GM21423 (cell line): Measurements from ENCODE around the gene PAX5.

Source experiments
- ATAC-seq: cut with Tn5 transposase; IDR thresholded peaks from one replicate; pipeline ENCODE4 v1.9.1; 2021; ENCODE audit warnings: mild to moderate bottlenecking, moderate library complexity; ENCODE audit not compliant: unreplicated experiment

PAX5 gene

DNA sequence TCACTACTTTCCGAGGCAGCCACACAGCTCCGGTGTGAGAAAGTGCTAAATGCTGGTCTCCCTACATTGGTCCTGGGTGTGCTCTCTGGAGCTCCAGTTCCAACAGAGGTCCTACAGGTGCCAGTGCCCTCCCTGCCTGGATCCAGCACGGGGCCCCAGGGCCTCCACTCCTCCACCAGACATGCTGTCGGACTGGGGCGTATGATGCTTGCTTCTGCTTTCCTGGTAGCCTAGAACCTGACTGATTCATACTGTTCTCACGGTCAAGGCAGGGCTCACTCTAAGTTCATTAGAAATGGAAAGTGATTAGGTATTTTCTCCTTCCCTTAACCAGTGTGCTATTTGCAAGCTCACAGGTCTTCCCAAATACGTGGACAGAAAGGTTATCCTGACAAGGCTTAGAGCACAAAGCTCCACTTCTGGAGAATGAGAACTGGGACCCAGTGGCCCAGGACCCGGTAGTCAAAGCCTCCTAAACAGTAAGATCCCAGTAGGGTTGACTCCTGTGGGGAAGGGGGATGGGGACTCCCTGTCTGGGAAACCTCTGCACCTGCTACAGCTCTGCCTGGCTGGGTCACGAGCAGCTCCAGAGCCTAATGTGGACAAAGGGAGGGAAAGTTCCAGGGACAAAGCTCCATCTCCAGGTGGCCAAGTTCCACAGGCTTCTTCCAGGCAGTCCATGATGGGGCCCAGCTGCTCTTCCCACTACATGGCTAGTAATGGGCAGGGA is 98.1 kb downstream of the PAX5 start:
- peak; percentile 62 for ATAC-seq

DNA sequence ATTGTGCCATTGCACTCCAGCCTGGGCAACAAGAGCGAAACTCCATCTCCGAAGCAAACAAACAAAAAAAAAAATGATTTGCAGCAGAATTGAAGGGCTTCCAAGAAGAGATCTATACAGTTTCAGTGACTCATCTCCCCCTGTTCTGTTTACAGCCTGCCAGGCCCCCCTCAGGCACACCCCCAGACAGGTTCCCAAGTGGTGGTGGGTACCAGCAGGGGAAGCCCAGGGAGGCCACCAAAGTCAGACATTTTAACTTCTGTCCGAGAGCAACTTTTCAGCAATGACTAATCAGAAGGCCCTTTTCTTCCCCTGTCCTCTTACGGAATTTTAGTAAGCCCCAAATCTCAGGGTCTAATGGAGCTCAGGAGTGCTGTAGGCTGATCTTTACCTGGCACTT is 98.7 kb downstream of the PAX5 start:
- peak; percentile 19 for ATAC-seq

DNA sequence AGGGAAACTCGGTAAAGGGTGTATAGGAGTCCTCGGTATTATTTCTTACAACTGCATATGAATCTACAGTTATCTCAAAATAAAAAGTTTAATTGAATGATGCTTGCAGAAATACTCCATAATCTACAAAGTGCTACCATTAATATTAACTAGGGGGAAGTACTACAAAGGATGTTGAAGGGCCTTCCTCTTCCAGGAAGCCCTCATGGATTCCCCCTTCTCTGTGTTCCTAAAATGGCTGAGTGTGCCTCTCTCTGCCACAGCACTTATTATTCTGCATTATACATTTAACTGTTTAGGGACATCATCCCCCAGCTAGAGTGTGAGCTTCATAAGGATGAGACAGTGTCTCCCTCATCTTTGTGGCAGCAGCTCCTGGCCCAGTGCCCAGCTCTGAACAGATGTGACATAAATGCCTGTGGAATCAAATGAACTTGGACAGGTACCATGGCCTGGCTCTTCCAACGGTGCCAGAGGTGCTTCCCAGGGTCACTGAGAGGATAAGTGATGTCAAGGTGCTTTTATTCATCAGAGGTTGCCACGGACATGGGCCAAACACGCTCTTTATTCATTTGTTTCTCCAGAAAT is 99.5 kb downstream of the PAX5 start:
- ATAC-seq, result no peak

DNA sequence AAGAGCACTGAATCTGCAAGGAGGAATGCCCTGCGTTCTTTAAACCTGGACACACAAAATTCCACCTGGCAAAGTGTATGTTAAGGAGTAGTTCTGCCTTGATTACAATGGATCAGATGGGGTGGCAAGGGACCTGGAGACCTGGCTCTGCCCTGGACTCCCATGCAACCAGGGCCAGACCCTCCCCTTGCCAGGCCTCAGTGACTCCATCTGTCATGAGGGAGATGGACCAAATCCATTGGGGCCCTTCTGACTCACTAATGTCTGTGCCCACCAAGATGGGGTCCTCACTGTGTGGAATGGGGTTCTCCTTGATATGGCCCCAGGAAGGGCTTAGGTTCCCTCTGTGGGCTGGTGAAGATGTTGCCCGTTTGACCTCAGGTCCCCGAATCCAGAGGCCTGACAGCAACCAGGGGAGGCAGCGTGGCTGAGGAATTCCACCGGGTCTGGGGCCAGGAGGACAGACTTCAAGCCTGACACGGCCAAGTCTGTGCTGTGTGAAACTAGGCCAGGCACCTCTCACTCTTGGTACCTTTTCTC is 100.3 kb downstream of the PAX5 start:
- ATAC-seq, result no peak

DNA sequence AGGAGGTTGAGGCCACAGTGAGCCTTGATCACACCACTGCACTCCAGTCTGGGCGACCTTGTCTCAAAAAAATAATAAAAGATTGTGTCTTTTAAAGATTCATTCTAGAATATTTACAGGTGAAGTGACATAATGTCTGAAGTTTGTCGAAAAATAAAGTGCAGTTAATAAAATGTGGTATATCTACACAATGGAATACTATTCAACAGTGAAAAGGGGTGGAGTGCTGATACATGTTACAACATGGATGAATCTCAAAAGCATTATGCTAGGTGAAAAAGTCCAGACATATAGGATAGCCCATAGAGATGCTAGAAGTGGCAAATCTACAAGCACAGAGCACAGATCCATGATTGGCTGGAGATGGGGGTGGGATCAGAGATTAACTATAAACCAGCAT is 101.9 kb downstream of the PAX5 start:
- no peak for ATAC-seq

DNA sequence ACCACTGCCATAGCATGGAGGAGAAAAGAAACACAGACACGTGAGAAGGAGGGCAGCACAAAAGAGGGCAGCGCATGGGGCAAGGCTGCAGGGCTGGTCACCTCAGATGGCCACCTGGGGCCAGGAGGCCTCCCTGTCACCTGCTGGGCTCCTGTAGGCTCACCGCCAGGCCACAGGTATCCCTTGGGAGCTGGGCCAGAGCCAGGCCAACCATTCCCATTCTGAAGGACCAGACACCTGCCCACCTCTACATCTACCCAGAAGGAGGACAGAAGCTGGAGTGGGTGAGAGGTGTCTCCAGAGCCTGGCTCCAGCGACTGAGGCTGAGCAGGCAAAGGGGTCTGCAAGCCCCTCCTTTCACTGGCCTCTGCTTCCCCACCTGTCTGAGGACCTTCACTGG is 103.1 kb downstream of the PAX5 start:
- ATAC-seq, result no peak

DNA sequence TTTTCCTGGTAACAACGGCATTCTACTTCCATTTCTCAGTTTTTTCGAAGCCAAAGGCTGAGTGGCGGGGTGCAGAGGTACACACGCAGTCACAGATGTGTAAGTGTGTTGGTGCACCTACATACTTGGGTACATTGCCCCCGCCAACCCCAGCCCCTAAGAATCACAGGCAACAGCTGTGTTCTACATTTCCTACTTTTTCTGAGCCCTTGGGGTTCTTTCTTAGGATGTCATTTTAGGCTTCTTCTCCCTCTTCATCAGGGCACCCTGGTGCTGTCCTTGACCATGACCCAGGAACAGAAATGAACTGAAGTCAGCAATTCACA is 104.8 kb downstream of the PAX5 start:
- no peak for ATAC-seq

DNA sequence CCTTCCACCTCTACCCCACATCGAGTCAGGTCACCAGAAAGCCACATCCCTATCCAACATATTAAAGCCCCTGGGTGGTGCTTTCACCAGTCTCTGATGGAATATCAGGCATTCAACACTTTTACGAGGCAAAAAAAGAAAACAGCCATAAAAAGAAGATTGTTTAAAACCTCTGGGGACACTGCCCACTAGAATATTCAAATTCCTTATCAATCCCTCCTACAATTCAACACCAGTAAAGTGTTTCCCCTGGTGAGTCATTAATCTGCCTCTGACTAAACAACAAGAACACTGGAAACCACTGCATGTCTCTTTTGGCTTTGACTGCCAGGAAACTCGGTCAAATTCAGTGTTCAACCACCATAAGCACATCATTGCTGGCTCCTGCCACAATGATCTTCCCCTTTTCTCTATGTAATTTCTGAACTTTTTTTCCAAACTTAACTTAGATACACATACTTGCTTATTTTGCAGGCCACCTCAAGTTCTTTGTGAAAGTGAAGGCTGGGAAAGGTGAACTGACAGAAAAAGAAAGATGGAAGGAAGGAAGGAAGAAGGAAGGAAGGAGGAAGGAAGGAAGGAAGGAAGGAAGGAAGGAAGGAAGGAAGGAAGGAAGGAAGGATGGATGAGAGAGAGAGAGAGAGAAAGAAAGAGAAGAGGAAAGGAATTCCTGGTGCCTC is 105.3 kb downstream of the PAX5 start:
- ATAC-seq, result peak; percentile 67

DNA sequence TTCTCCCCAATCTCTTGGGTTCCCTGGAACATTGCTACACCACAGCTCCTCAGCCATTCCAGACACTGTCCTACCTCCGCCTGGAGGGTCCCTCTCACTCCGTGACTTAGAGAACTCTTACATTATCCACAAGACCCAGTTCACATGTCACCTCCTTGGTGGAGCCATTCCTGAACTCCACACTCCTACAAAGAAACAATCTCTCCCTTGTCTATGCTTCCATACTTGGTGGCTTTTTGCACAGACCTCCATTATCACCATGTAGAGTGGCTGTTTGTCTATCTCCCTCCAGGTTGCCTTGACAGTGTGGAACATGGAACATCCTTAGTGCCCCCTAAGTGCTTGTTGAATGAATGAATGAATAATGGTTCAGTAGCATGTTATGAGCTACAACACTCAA is 105.9 kb downstream of the PAX5 start:
- no peak for ATAC-seq

DNA sequence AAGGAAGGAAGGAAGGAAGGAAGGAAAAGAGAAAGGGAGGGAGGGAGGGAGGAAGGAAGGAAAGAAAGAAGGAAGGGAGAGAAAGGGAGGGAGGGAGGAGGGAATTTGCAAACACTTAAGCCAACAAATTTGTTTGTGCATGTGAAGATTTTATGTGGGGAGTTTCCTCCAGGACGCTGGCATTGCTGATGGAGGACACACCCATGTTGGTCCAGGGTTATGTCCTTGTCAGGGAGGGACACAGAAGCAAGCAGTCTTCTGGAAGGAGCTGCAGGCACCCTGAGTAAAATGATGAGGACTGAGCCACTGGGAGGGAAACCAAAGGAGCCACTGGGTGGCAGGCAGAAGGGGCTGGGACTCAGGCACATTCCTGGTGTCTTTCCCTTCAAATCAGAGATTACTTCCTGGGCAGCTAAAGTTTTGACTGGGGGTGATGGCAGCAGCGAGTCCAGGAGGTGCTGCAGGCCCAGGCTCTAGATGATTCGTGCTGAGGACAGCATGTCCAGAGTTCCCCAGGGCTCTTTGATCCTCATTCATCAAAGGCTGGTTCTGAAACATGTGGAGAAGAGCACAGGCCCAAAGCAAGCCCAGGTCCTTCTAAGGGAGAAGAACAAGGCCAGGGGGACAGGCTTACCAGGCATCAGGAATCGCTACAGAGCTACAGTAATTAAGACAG is 109.2 kb downstream of the PAX5 start:
- ATAC-seq, result no peak

DNA sequence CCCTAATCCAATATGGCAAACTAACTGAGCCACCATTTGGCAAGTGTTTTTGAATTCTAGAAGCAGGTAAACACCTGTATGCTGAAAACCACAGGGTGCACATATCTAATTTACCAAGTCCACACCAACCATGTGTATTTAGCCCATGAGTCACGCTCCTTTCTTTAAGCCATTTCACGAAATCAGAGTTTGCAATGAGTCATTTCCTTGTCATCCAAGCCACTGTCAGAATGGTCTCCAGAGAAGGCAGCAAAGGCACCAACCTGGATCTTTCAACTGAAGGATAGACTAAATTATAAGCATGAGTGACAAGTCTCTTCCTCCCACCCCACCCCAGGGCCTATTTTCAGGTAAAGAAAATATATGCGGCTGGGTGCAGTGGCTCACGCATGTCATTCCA is 110.0 kb downstream of the PAX5 start:
- ATAC-seq, result no peak

DNA sequence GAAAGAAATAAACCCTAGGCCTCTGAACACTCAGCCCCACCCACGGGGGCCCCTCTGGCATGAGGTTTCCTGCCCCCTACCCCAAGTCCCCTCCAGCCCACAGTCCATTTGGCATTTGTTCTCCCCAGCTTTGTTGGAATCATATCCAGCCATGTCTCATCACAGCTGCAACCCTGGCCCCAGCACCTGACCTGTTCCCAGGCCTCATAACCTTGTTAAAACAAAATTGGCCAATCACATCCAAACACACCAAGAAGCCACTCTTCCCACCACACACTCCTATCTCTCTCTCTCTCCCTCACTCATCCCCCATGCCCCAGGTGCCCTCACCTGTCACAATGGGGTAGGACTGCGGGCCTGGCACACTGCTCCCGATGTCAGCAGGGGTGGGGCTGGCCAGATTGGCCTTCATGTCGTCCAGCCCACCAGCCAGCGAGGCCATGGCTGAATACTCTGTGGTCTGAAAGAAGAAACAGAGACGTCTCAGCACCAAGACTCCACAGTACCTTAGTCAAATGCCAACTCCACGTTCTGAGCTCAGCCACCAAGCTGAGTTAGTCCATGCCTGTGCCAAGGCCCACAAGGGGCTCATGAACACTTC is 110.9 kb downstream of the PAX5 start:
- ATAC-seq, result no peak

DNA sequence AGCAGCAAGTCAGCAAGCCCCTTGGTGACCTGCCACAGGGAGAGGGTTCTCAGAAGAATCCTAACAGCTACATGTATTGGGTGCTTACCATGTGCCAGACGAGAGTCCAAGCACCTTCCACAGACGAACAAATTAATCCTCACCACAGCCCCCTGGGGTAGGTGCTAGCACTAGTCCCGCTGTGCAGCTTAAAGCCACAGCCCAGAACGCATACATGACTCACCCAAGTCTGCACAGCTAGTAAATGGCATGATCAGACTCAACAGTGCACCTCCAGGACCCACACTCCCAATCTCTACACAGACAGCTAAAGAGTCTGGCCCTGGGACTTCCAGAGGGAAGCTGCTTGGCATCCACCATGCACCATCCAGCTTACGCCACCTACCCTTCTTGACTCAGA is 111.5 kb downstream of the PAX5 start:
- ATAC-seq, result no peak

DNA sequence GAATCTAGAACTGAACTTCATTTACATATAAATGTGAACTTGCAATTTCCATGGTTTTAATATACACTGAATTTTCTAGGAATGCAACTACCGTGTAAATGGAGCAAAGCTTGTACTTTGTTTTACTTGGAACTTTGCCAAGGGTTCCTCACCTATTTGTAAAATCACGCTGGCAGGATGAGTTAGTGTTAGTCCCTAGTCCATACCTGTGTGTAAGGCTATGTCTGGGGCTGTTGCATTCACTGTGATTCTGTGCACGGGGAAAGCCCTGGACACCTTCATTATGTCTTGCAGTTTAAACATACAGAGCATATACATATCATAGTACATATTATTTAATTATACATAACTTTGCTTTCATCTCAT is 119.9 kb downstream of the PAX5 start:
- no peak for ATAC-seq

DNA sequence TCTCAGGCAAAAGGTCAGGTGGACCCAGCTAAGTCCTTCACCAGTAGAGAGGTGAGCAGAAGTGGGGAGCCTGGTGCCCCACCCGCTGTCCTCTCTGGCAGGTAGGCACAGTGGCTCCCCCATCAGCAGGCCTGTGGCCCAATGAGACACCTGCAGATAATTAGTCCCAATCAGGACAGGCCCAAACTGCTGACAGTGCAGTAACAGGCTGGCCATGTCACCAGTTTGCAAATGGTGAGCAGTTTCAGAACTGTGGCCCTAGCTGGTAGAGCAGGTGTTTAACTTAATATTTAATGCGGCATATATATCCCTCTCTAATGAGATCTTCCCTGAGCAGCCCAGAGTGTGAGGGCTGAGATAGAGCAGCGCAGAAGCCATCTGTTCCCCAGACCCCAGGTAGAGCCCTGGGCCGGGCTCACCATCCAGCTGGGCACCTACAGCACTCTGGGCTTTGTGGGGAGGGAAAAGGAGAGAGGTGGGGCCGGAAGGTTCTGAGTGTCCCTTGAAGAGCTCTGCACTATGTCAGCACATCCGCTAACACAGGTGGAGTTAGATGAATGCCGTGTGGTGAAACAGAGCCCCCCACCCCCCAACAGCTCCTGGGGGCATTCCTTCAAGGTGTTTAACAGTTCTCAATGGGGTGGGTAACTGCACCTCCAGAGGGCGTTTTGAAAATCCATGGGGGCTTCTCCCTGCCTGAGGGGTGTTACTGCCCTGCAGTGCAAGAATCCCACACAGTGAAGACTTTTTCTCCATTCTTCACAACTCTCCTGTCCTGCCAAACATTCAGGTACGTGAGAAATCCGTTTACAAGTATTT is 120.5 kb downstream of the PAX5 start:
- no peak for ATAC-seq

DNA sequence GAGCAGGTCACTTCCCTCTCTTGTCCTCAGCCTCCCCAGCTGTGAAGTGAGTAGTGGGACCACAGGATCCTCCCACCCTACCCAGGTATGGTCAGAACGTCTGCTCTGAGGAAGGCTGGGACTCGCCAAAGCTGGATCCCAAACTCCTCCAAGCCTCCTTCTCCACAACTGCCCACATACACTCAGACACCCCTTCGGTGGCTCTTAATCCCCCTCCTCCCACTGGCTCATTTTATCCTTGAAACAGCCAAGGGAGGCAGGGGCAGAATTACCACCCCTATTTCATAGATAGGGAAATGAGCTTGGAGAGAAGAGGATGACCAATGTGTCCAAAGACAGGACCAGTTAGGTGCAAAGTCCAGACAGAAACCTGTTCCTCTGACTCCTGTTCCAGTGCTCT is 121.4 kb downstream of the PAX5 start:
- no peak for ATAC-seq

DNA sequence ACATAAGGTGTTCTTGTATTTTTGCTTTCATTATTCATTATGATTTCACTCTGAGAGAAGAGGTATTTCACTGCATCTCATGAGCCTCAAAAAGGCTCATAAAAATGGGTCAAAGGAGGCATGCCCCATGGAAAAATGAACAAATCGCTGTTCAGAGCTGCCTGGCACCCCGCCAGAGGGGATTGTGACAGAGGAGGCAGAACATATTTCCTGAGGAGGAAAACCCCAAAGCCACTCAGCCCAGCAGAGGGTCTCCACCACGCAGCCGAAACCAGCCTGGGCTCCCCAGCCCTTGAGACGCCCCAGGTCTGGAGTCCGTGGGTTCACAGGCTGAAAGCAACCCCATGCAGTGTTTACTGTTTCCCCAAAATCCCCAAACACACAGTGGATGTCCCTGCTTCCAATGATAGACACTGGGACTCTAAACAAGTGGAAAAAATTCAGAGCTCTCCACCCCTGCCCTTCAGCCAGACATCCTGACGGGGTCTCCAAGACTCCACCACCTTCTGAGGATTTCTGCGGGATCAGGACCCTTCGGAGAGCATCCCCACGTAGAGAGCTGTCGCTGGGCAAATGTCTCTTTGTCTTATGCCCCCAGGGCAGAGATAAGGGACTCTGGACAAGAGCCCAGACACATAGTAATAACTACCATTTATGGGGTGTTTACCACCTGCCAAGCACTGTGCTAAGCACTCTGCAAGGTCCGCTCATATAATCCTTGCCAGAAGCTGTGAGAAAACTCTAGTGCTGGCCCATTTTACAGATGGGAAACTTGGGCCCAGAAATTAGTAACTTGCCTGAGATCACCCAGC is 122.3 kb downstream of the PAX5 start:
- ATAC-seq, result no peak

DNA sequence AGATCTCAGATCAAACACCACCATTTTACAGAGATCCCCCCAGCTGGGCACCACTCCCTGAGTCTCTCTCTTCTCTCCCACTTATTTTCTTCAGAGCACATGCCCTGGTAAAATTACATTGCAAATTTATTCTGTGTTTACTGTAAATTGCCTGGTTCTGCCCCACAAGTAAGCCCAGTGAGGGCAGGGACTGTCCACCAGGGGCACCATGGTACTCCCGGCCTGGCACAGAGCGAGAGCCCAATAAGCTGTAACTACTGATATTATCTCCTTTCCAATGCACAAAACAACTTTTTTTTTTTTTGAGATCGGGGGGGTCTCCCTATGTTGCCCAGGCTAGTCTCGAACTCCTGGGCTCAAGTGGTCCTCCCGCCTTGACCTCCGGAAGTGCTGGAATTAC is 123.0 kb downstream of the PAX5 start:
- no peak for ATAC-seq

DNA sequence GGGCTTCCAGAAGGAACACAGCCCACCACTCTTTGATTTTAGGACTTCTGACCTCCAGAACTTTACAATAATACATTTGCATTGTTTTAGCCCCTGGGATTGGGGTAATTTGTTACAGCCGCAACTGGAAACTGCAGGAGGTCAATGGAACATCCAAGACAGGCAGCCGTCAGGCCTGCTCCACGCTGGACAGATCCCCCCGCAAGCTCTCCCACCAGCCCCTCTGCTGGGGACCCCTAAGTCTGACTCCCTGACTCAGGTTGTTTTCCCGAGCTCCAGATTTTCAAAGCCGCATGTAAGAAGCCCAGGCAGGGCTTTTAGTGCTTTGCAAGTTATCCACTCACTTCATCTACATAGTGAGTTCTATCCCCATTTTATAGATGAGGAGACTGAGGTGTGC is 127.6 kb downstream of the PAX5 start:
- ATAC-seq, result no peak
